NCI-H2196 treated with DMSO at 0.1 percent for 48 hours (cell line): ENCODE results near the gene FAM3D.
A peak's percentile ranks its signal among the peaks of the same experiment; 100 is the strongest.

Source experiments
- DNase-seq: peaks from one replicate; lab custom pipeline; 2025; ENCODE audit not compliant: unreplicated experiment; lab: John Stamatoyannopoulos, UW

FAM3D gene

DNA sequence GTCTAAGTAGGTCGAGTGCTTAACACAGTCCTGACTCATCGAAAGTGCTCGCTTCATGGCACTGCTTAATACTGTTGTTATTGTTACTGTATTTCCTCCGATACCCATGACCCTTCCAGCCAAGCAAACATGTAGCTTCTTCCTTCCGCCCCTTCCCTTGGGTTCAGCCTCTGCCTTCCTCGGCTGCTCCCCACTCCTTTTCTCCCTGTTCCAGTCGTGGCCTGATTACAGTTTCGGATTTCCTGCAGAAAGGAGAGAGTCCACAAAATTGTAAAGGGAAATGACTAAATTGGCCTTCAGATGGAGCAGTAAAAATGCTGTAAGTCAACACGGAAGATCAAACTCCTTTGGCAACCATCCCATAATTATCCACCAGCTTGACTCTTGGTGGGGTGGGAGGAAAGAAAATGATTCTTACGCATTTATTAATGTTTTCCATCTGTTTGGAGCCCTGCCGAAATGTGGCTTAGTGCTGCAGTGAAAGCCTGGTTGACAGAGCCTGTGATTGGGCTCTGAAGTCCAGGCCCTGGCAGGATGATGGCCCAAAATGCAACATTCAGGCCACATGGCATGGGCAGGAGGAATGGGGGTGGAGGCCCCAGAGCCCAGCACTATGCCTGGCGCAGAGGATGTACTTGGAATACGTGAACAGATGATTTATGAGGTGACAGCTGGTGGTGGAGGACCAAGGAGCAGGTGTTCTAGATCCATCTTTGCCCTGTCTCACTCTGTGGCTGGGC, 37.6 kb downstream of the FAM3D start:
- DNase-seq: no peak

DNA sequence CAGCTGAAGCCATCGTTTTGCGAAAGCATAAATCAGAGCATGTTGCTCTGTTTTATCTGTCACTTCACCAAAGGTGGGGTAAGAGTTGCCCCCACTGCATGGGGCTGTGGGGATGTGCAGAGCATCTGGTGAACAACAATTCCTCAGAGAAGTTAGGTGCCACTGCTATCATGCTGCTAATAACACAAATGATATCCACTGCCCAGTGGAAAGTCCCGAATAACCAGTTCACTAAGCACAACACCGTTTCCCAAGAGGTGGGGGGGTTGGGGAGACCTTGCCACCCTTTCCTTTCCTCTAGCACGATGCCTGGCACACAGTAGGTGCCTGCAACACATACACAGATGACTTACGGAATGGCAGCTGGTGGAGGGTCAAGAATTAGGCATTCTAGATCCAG, 38.6 kb downstream of the FAM3D start:
- DNase-seq: no peak

DNA sequence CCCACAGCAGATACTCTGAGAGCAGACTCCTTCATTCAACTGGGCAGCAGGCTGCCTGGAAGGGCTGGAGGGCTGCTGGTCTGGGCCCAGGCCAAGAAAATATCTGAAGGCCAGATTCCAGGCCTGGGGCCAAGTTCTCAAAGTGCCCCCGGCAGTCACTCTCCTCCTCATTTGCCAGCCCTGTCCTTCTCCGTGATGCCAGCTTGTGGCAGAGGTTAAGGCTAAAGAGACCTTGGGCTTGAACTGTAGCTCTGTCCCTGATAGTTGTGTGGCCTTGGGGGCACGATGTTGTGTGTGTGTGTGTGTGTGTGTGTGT, 39.0 kb downstream of the FAM3D start:
- DNase-seq: peak; percentile 3

DNA sequence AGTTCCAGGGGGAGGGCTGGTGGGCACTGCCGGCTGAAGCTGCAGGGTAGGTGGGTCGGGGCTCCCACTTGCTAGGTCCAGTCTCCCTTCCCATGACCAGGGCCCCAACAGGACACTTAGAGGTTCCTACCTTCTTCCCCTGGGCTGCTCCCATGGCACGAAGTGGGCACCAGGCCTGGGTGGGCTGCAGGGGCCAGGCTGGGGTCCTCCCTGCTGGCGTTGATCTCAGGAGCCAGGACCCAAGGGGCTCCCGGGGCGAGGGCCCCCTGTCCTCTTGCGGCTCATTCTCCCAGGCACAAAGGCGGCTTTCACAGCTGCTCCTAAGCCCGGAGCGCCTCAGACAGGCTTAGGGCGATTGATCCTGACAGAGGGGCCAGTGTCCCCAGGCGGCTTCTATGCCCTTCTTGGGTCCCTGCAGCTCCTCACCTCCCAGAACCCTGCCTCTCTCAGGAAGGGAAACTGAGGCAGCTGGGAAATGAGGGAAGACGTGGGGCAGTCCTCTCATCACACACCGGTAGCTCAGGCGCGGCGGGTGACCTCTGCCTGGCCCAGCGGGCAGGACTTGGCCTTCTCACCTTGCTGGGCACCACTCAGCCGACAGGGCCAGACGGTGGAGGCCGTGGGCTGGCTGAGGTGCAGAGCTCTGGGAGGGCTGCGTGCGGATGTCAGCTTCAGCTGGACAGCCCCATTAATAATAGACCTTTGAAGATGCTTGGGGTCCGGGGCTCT, 39.6 kb downstream of the FAM3D start:
- DNase-seq: no peak

DNA sequence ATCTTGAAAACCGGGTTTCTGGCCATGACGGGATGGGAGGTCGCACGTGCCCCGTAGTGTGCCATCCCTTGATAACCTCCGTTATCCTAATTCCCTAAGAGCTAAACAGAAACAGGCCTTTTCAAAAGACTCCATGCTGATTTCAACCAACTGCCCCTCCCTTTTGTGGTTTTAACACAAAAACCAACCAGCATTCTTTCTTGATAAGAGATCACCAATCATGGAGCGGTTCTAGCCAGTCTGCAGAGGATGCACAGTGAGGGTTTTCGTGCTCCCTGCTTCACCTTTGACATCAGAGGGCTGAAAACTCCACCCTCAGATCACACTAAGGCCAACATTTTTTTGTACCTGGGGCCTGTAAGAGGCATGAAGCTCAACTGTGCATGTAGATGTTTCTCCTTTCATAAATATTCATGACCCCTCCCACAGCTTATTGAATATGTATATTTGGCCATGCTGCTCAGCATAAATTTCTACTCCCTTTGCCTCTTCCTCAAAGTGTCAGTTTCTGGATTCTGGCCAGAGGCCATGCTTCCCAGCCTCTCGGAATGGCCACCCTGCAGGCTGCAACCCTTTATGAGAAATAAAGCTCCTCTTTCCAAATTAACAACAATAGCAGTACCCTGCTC, 41.3 kb downstream of the FAM3D start:
- DNase-seq: no peak

DNA sequence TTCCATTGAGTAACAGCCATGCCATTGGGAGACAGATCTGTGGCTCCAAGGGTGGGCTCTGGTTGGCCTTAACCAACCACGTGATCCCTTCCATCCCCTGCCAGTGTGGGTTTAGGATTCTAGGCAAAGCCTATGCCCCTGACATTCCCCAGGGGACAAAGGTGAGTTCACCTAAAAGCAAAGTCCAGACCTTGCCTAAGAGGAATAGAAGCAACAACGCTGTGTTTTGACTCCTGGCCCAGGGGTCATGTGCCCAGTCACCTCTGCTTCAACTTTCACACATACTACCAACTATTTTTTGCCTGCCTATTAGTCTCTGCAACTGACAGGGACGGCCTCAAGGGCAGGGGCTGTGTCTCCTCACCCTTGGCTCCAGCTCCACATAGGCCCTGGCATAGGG, 42.0 kb downstream of the FAM3D start:
- DNase-seq: no peak

DNA sequence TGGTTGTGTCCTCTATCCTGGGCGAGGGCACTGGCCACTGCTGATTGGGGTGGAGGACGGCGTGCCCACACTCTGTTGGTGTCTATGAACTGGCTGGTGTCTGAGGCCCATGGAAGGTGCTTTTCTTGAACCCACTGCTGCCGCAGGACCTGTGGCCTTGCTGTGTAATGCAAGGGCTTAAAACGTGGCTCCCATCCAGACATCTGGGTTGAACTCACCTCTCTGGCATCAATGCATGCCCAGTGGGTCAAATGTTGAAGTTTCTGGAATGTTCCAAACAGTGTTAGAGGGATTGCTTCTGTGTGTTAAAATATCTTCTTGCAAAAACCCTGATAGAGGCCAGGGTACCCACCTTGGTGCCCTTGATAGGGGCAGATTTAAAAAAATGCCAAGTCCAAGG, 42.6 kb downstream of the FAM3D start:
- no peak for DNase-seq

DNA sequence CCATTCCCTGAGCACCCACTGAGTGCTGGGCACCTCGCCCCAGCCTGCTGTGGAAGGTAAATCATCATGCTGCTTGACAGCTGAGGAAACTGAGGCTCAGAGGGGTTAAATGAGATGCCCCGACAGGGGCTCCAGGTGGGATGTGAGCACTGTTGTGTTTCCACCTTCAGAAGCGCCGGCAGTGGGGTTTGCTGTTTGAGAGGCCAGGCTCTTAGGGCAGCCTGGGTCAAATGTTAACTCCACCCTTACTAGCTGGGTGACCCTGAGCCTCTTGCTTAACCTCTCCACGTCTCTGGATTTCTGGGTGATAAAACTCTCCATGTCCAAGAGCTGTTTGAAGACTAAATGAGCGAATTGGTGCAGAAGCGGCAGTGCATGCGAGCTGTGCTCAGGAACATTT, 43.1 kb downstream of the FAM3D start:
- DNase-seq: no peak

DNA sequence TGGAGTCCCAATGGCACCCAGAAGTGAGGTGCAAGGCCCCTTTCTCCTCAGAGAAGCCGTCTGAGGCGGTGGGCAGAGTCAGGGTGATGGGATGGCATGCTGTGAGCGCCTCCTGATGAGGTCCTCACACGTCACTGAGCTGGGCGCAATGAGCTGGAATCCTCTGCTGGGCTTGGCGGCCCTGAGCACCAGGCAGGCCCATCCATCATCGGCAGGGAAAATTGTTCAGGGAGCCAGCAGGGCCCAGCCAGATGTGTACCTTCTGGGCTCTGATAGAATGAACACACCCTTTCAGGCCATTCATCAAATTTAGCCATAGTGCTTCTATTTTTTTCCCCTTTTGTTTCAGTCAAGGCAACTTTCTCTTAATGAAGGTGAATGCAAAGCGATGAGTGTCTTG, 43.7 kb downstream of the FAM3D start:
- no peak for DNase-seq

DNA sequence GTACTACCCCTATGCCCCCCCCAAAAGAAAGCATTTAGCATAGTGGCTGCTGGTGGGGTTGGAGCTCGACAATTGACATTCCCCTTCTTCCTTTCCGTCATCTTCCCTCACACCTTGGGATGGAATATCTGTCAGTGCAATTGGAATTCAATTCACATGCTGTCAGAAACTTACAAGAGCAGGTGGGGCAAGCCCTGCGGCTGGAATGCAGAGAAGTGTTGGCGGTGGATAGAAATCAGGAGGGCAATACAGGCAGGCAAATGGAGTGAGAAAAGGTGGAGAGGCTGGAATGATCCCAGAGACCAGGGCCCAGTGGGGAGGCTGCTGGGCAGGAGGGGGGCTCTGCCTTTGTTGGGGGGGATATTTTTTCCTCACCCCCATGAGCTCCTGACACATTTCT, 44.1 kb downstream of the FAM3D start:
- no peak for DNase-seq

DNA sequence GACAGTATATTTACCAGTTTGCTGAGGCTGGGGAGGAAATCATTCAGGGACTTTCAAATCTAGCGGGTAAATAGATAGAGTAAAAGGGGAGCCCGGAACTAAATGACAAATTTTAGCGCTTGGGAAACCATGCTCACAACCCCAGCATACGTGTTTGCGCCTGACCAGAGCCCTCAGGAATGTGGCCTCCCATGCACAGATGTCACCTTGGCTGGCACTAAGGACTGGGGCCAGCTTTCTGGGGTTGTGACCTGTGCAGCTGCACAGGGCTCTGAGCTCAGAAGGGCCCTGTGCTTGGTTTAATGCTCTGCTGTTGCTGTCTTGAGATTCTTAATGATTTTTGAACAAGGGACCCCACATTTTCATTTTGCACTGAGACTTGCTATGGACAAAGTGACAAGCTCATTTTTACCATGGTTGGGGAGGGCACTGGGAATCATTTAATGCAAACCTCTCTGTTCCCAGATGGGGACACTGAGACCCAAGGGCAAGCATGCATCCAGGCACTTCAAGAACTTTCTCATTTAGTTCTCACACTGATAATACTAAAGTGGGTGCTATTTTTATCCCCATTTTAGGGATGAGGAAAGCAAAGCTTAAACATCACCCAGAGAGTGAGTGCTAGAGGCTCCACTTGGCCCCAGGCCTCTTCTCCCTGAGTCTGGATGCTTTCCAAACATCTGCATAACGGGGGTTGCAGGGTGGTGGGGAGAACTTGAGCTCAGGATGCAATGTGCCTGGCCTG, 45.3 kb downstream of the FAM3D start:
- DNase-seq: no peak

DNA sequence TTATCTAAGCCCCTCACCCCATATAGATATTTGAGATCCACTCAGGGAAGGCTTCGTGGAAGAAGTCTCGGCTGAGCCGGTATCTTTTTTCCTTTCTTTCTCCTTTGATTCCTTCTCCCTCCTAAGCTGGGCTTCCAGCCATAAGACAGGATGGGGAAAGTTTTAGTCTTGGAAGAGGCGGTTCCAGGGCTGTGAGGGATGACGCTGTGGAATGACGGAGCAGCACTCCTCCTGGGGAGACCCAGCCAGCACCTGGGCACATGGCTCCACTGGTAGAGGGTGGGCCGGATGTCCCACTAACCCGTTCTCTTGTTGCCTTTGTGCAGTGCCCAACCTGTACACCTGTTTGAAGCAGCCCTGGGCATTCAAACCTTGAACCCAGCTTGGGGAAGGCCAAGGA, 46.2 kb downstream of the FAM3D start:
- DNase-seq: no peak

DNA sequence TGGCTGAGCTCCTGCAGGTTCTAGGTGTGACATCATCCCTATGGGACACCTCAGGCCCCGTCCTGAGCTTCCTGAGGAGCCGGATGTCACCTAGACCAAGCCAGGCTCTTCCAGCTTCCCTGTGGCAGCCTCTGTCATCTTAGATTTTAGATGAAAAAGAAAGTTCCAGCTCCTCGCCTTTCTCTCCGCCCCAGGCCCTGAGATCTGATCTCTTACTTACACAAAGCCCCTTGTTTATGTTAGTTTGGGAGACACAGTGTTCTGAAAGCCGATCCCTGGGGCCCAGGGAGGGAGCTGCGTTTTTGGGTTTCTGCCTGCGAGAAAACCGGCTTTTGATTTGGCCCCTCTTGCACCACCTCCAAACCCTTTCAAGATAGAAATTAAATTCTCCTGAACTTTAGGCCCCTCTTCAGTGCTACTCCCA, 49.2 kb downstream of the FAM3D start:
- DNase-seq: no peak

DNA sequence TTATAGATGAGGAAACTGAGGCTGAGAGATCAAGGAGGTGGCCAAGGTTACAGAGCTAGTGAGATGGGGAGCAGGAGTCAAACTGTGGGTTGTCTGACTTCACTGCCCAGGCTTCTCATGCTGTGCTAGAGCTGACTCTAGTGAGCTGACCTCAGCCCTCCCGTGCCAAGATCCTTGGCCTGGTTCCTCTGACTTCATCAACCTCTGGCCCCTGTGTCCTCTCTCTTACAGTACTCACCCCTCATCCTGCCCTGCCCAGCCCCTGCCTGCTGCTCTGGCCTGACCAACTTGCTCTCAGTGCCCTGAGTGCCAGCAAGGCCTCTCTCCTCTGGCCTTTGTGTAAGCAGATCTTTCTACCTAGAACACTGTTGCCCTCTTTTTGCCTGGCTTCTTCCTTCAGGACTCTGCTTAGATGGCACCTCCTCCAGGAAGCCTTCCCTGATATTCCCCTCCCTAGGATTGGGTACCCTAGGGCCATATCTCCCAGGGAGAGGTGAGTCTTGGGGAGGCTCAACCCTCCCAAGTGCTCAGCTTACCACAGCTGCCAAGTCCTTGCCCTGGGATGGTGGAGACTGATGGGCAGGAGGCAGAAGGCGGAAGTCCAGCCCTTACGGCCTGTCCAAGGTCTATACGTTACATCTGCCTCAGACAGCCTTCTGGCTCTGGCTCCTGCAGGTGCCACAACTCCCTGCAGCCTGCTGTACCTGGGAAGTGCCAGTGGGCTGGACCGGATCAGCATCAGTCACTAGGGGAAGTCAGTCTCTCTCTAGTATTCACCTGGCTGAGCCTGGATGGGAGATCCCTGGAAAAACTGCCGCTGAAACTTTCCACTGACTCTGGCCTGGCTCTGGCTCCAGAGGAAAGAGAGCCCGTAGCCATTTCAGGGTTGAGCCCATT, 53.1 kb downstream of the FAM3D start:
- no peak for DNase-seq

DNA sequence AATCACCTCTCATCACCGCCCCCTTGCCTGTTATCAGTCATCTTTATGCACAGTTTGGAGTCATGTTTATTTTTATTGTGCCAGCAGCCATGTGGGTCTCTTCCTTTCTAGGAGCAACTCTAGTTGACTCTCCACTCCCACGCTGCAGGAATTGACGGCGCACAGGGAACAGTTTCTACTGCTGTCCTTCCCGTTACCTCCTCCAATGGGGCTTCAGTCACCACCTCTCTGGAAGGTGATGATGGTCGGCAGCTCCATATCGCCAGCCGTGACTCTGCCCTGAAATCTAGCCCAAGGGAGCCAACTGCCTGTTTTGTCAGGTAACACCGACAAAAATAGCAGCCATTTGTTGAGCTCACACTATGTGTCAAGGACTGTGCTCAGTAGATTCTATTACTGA, 53.7 kb downstream of the FAM3D start:
- DNase-seq: no peak

DNA sequence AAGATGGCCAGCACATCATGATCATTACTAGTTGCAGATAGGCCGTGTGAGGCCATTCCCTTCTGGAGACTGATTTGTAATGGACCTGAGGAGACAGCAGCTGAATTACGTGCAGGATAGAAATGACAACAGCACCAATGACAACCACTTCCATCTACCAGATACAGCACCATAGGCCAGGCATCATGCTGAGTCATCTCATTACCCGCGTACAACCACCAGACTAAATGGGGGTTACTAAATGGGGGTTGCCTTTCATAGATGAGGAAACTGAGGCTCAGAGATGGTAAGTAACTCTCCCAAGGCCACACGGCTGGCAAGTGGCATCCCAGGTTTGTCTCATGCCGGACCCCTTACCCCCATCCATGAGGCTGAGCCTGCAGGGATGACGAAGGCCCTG, 56.6 kb downstream of the FAM3D start:
- no peak for DNase-seq

DNA sequence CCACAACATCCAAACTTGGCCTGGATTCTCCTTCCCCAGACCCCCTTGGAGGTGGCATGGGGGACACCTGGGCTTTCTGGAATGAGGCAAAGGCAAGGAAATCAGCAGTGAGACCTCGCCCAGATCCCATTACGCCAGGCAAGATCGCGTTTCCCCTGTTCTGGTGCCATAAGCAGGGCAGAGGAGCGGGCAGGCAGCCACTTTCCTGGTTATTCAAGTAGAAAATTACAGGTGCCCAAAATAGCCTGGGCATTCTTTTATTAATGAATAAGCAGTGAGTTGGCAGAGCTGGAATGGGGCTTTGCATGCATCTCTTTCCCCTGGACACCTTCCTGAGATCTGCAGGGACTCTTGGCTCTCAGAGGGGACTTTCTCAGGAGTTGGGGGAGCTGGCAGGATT, 57.9 kb downstream of the FAM3D start:
- peak; percentile 44 for DNase-seq

DNA sequence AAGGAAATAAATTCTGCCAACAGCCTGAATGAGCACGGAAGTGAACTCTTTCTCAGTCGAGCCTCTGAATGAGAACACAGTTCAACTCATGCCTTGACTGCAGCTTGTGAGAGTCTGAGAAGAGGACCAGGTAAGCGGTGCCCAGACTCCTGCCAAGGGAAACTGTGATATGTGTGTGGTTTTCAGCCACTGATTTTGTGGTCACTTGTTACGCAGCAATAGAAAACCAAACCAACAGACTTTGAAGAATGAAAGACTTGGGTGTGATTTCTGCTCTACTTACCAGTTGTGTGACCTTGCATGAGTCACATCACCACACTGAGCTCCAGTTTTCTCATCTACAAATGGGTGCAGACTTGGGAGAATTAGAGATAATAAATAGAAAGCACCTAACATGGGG, 58.8 kb downstream of the FAM3D start:
- DNase-seq: no peak

DNA sequence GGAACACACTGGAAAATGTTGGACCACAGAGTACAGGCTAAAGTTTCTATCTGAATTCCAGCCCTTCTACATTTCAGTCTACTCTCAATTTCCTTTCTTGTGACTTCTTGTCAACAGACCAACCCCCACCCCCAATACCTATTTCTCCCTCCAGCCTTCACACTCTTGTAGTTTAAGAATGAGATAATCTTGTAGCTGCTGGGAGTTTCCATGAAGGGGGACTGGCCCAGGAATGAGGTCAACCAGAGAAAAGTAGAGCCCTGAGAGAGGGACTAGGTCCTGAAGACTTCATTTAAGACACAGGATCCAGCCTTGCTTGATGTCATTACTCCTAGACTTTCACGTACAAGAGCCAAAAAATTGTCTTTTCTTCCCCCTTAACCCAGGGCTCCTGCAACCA, 59.9 kb downstream of the FAM3D start:
- DNase-seq: no peak

DNA sequence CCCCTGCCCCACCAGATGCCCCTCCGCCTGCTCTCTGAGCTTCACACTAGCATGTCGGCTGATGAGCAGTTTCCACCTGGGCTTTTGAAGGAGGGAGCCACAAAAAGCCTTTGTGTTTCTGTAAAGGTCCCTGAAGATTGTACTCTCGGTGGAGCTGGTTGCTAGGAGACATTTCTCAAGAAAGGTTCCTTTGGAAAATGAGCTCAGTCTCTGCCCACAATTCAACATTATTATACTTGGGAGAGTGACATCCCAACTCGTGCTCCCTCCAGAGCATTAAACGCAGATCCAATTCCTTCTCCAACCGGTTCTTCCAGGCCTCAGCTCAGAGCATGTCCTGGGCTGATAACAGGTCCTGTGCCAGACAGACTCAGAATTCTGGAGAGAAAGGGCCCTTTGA, 62.5 kb downstream of the FAM3D start:
- no peak for DNase-seq

DNA sequence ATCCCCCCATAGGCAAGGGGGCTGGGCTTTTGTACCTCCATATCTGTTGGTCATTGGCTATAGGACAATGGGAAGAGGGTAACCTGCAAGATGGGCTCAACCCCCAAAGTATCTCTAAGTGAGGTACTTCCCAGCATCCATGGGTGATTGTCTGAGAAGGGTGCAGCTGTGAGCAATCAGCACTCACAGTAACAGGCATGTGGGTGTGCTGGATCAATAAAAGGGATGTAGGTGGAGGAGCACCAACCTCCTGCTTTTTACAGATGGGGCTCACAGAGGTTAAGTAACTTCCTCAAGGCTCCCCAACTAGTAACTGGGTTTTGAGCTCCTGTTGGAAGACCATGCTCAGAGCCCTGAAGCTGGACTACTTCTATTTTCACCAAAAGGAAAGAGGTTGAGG, 63.0 kb downstream of the FAM3D start:
- no peak for DNase-seq
